ENCODE measurements around the gene UTP25. TPM values are rescaled to one million over a fixed set of nuclear protein-coding genes. Genes with fewer than 3 reads are reported as not detected.
A peak's percentile ranks its signal among the peaks of the same experiment; 100 is the strongest.

UTP25 gene
- total and polyA plus RNA-seq, 2 experiments from 2014 or later, result 3.1 to 5.4 TPM

DNA sequence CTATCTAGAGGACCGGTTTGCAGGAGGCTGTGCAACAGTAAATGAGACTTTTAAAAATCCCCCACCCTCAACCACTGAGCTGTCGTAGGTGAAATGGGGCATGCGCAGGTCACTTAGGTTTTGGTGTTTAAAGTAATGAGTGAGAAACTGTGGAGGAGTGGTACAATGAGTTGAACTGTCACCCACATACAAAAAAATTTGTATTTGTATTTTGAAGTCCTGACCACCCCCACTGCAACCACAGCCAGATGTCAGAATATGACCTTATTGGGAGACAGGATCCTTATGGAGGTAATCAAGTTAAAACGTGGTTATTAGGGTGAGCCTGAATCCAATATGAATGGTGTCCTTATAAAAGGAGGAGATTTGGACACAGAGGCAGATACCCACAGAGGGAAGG, 20.3 kb upstream of the UTP25 start:
- peaks cover 35% of the 10 kb centered on the region for H3K27me3 ChIP-seq
- peaks cover 15% of the 10 kb centered on the region for H3K4me1 ChIP-seq (ENCODE audit: low read depth)

DNA sequence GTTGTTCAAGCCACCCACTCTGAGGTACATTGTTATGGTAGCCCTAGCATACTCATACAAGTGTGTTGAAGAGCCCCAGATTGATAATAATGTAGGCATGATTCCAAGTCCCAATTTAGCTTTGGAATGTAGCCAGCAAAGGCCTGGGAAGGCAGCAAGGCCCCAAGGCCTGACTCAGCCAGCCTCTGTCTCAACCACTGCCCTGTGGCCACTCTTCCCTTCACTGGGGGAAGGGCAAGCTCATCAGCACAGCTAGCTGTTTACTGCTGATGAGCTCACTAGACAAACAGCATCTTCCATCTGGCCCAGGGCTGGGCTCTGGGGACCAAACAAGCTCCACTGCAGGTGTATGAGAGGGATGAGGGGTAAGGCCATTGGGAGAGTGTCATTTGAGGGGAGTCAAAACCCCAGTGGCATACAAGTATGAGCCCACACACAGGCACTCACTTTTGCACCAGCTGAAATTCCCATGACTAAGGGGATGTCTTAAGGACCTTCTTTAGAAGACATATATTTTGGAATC, 19.7 kb upstream of the UTP25 start:
- no peak for TF ChIP-seq CTCF (IDR thresholded peaks at IDR 0.05; ENCODE audit: low read depth, low read length)
- Histone ChIP-seq H3K9me3 (ENCODE audit: low read depth) (no peaks in the 10 kb centered on the region), H3K4me3 (no peak overlapping the region), H3K4me1 (ENCODE audit: low read depth) (peaks cover 15% of the 10 kb centered on the region), H3K27me3 (peaks cover 29% of the 10 kb centered on the region), H3K27ac (peak overlapping the region; percentile 85), H3K36me3 (no peaks in the 10 kb centered on the region)
- DNase-seq (ENCODE audit: low read depth in 1 of 2, low spot score in 1 of 2), result peak; percentile 84 to 95

More for the DNA sequence above, 20.3 kb upstream of the UTP25 start:
- Histone ChIP-seq H3K9me3 (ENCODE audit: low read depth) (no peaks in the 10 kb centered on the region), H3K27ac (no peak overlapping the region), H3K4me3 (no peak overlapping the region), H3K36me3 (no peaks in the 10 kb centered on the region)
- peak in 1 of 2 donors; percentile 21 for DNase-seq (ENCODE audit: low read depth in 1 of 2, low spot score in 1 of 2)
- TF ChIP-seq CTCF (IDR thresholded peaks at IDR 0.05; ENCODE audit: low read depth, low read length), result no peak

- H3K36me3 ChIP-seq, result no peaks in the 10 kb centered on the region
- H3K27ac ChIP-seq, result no peak overlapping the region
- H3K27me3 ChIP-seq, result peaks cover 14% of the 10 kb centered on the region
- TF ChIP-seq CTCF (IDR thresholded peaks at IDR 0.05; ENCODE audit: low read depth, low read length), result no peak
- no peaks in the 10 kb centered on the region for H3K9me3 ChIP-seq (ENCODE audit: low read depth)
- no peak overlapping the region for H3K4me3 ChIP-seq
- DNase-seq (ENCODE audit: low read depth in 1 of 2, low spot score in 1 of 2), result no peak
- peaks cover 15% of the 10 kb centered on the region for H3K4me1 ChIP-seq (ENCODE audit: low read depth)
Measured at GRCh38 chr1:209809611-209810010, 18.2 kb upstream of the UTP25 start.

- TF ChIP-seq CTCF (IDR thresholded peaks at IDR 0.05; ENCODE audit: low read depth, low read length), result no peak
- no peaks in the 10 kb centered on the region for H3K36me3 ChIP-seq
- H3K27me3 ChIP-seq, result peaks cover 2% of the 10 kb centered on the region
- DNase-seq (ENCODE audit: low read depth in 1 of 2, low spot score in 1 of 2), result no peak
- no peak overlapping the region for H3K4me3 ChIP-seq
- H3K4me1 ChIP-seq (ENCODE audit: low read depth), result peaks cover 15% of the 10 kb centered on the region
- H3K9me3 ChIP-seq (ENCODE audit: low read depth), result no peaks in the 10 kb centered on the region
- no peak overlapping the region for H3K27ac ChIP-seq
Measured at GRCh38 chr1:209810783-209811182, 17.0 kb upstream of the UTP25 start.

DNA sequence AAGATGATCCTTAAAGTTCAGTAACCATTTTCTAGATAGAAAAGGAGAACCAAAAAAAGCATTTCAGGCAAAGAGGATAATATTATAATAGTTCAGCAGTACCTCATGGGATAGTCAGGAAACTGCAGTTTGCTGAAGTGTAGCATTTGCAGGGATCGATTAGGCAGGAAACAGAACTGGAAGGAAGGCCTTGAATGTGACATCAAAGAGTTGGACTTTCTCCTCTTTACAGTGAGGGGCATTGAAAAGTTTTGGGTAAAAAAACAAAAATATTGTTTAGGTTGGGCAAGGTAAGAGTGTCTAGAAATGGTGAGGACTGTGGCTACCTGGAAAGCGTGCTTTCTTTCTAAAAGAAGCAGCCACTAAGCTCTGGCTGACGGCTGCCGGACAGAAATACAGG, 13.9 kb upstream of the UTP25 start:
- no peaks in the 10 kb centered on the region for H3K27me3 ChIP-seq
- no peaks in the 10 kb centered on the region for H3K36me3 ChIP-seq
- TF ChIP-seq CTCF (IDR thresholded peaks at IDR 0.05; ENCODE audit: low read depth, low read length), result no peak
- no peaks in the 10 kb centered on the region for H3K9me3 ChIP-seq (ENCODE audit: low read depth)
- H3K27ac ChIP-seq, result no peak overlapping the region
- no peaks in the 10 kb centered on the region for H3K4me1 ChIP-seq (ENCODE audit: low read depth)
- no peak for DNase-seq (ENCODE audit: low read depth in 1 of 2, low spot score in 1 of 2)
- H3K4me3 ChIP-seq, result no peak overlapping the region

Measured in cardiac muscle cell (in vitro differentiated cells and primary cell).